ENCODE data around the gene NAPB. TPM values are rescaled to one million over a fixed set of nuclear protein-coding genes. Genes with fewer than 3 reads are reported as not detected.

Gene NAPB
- total and polyA plus RNA-seq, 2 of the 8 experiments (the other 6 are each of a cell fraction or from before 2014, with no cell fraction given), result 6.2 to 12.3 TPM

GRCh38 chr20:23370274-23370673 is 51.0 kb downstream of the NAPB start:
- CTCF ChIA-PET (ENCODE audit: partially characterized antibody), result interaction anchor here (0.6 to 1.1 kb wide), 3 partner anchors 21 to 50 kb away, joined by 3 read pairs; no protein-coding TSS in a partner anchor
- FAIRE-seq, result no peak
- H2BK5ac ChIP-seq (ENCODE audit: low read depth, low read length), result no peak overlapping the region
- H4K5ac ChIP-seq (ENCODE audit: insufficient read length, low read depth, low read length), result no peak overlapping the region
- no peak overlapping the region for H3K9ac ChIP-seq (replicated peaks in 1 of 4; ENCODE audit: extremely low read depth in 1 of 4, low read depth in 3 of 4, low read length in 3 of 4)
- H2AFZ ChIP-seq (ENCODE audit: low read length), result no peak overlapping the region
- POLR2A ChIA-PET (ENCODE audit: partially characterized antibody), result interaction anchor here (0.7 to 1.3 kb wide), 4 partner anchors 9 to 183 kb away, joined by 3 to 4 read pairs (median 3); partner anchors contain the start of gene GZF1
- peaks cover under 1% of the 10 kb centered on the region; the same call in 1 of the 2 replicates for H3K79me1 ChIP-seq (ENCODE audit: low read depth, low read length)
- H3K79me2 ChIP-seq (ENCODE audit: control insufficient read depth in 1 of 2, insufficient read depth in 2 of 2, low read length in 2 of 2), result peaks cover 0 to 26% of the 10 kb centered on the region in 2 experiments; a peak in 2 of 4 replicates
- no peak for DNase-seq (ENCODE audit: low read depth in 1 of 2, low spot score in 2 of 2)
- H3K4me1 ChIP-seq (replicated peaks in 1 of 4; ENCODE audit: control insufficient read depth in 3 of 4, insufficient read depth in 4 of 4, low read length in 3 of 4), result no peaks in the 10 kb centered on the region
- H2AK5ac ChIP-seq (ENCODE audit: low read depth, low read length), result no peak overlapping the region
- H3K18ac ChIP-seq (ENCODE audit: extremely low read depth, low read length), result no peak overlapping the region
- no peak overlapping the region for H3K27ac ChIP-seq (ENCODE audit: low read depth, low read length)
- TF ChIP-seq SUZ12 (IDR thresholded peaks at IDR 0.05; ENCODE audit: low read length) (no peak), TAF7 (optimal IDR thresholded peaks at IDR 0.05; ENCODE audit: borderline replicate concordance, low read depth, low read length) (no peak), KDM1A (IDR thresholded peaks at IDR 0.05; ENCODE audit: borderline replicate concordance, low read length) (no peak), POLR2AphosphoS5 (IDR thresholded peaks at IDR 0.05; ENCODE audit: low read depth, low read length) (no peak; the same call in 1 of the 2 replicates), ASH2L (IDR thresholded peaks at IDR 0.05; ENCODE audit: low read length) (no peak), TBP (IDR thresholded peaks at IDR 0.05; ENCODE audit: low read depth, low read length) (no peak)
- peaks cover 8 to 56% (median 38%) of the 10 kb centered on the region in 4 experiments for H3K36me3 ChIP-seq (ENCODE audit: control insufficient read depth in 2 of 4, insufficient read depth in 4 of 4, low read length in 3 of 4)
- no peak overlapping the region for H2BK12ac ChIP-seq (ENCODE audit: low read depth, low read length)
- no peak overlapping the region for H3K4me3 ChIP-seq (ENCODE audit: extremely low read depth in 1 of 4, insufficient read depth in 2 of 4, low read depth in 3 of 4, low read length in 4 of 4)
- WGBS, 2 experiments (ENCODE audit: extremely low coverage in 1 of 2, insufficient coverage in 1 of 2, insufficient read length in 1 of 2, insufficient replicate concordance in 2 of 2, low coverage in 1 of 2, low lambda C conversion rate in 2 of 2, missing lambda C conversion rate in 1 of 2), result 91% methylated on average over 5 of the region's 5 CpGs; no CpG with 5 or more reads in 1 of the 2 experiments
- H3K4ac ChIP-seq (replicated peaks; ENCODE audit: insufficient read length, low read depth, low read length), result no peak overlapping the region
- no peaks in the 10 kb centered on the region for H3K27me3 ChIP-seq (replicated peaks in 1 of 4; ENCODE audit: control insufficient read depth in 3 of 4, extremely low read depth in 1 of 4, insufficient read depth in 3 of 4, low read length in 3 of 4)
- no peaks in the 10 kb centered on the region for H3K9me3 ChIP-seq (ENCODE audit: insufficient read depth in 2 of 2, low read depth in 1 of 2, low read length in 1 of 2)
- H3K23me2 ChIP-seq (ENCODE audit: low read depth, low read length), result no peaks in the 10 kb centered on the region
- H3K14ac ChIP-seq (ENCODE audit: insufficient read length), result no peak overlapping the region
- H2BK120ac ChIP-seq (replicated peaks; ENCODE audit: low read depth, low read length), result no peak overlapping the region
- H4K20me1 ChIP-seq (replicated peaks in 1 of 2; ENCODE audit: control insufficient read depth in 1 of 2, insufficient read depth in 2 of 2, low read length in 2 of 2), result peaks cover 4 to 13% of the 10 kb centered on the region in 2 experiments
- H3K56ac ChIP-seq (replicated peaks; ENCODE audit: insufficient read length, low read depth, low read length), result no peak overlapping the region
- H4K8ac ChIP-seq (ENCODE audit: extremely low read depth, insufficient read depth, low read length), result no peak overlapping the region
- H2BK20ac ChIP-seq (ENCODE audit: low read length), result no peak overlapping the region
- H3K4me2 ChIP-seq (ENCODE audit: insufficient read depth in 1 of 2, low read depth in 2 of 2, low read length in 2 of 2), result no peak overlapping the region
- no peak overlapping the region for H2BK15ac ChIP-seq (ENCODE audit: low read length)
- H4K91ac ChIP-seq (replicated peaks; ENCODE audit: insufficient read length, low read length), result no peak overlapping the region
- H3K23ac ChIP-seq (ENCODE audit: insufficient read length), result no peak overlapping the region
